ENCODE measurements around the gene NKIRAS2.

DNA sequence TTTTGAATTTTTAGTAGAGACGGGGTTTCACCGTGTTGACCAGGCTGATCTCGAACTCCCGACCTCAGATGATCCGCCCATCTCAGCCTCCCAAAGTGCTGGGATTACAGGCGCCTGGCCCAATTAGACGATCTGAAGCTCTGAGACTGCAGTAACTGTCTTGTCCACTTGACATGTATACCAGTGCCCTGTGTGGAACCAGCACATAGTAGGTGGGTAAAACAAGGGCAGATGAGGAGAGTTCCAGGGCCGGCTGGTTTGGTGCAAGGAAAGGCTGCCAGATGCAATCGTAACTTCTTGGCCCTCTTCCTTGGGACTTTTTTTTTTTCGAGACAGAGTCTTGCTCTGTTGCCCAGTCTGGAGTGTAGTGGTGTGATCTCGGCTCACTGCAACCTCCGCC, 27.5 kb downstream of the NKIRAS2 start:
- no peak for TF ChIP-seq EZH2 (IDR thresholded peaks at IDR 0.05; ENCODE audit: low read length, missing control alignments)
- TF ChIP-seq CTCF (conservative IDR thresholded peaks at IDR 0.05 in 1 of 2, IDR thresholded peaks at IDR 0.05 in 1 of 2; ENCODE audit: low read depth in 1 of 2, low read length in 2 of 2), result no peak
